Activated T-helper 1 cell treated with anti-CD3 and anti-CD28 coated beads, Interleukin-2, amount 50 U/mL, for 16 hours (primary cell): ENCODE data around the gene PRKACB.
"Not testable (repeated sequence)": the region's sequence is repeated elsewhere in the genome, so short reads cannot be mapped to it uniquely, and the experiment has no call there.

Experiments
- DNase-seq, 2 donors: peaks; one replicate each; pipeline ENCODE4 v3.0.0-alpha.2; 2020; ENCODE audit warnings: low read depth in 1 of 2, low spot score in 1 of 2

Gene PRKACB

GRCh38 chr1:84143796-84144565 is at the start of gene PRKACB:
Gene PRKACB (plus strand): TSS chr1:84144271. CDS start chr1:84144362, 91 bp downstream.
- DNase-seq, result no peak

GRCh38 chr1:84095308-84095707 is 48.8 kb upstream of the PRKACB start:
- no peak for DNase-seq

GRCh38 chr1:84096176-84096575 is 47.9 kb upstream of the PRKACB start:
- DNase-seq, result no peak

GRCh38 chr1:84101204-84101603 is 42.9 kb upstream of the PRKACB start:
- no peak for DNase-seq

GRCh38 chr1:84103197-84103992 is 40.7 kb upstream of the PRKACB start:
- DNase-seq, result no peak

- not testable (repeated sequence) for DNase-seq
These were observed 36.5 kb upstream of the PRKACB start for GRCh38 chr1:84107538-84107937.

GRCh38 chr1:84107955-84108354 is 36.1 kb upstream of the PRKACB start:
- no peak for DNase-seq

GRCh38 chr1:84108900-84109578 is 35.0 kb upstream of the PRKACB start:
- DNase-seq, result no peak

GRCh38 chr1:84110629-84111028 is 33.4 kb upstream of the PRKACB start:
- no peak for DNase-seq

GRCh38 chr1:84116558-84116957 is 27.5 kb upstream of the PRKACB start:
- no peak for DNase-seq

- DNase-seq, result no peak
These were observed 26.2 kb upstream of the PRKACB start for GRCh38 chr1:84117868-84118267.

GRCh38 chr1:84121360-84121759 is 22.7 kb upstream of the PRKACB start:
- no peak for DNase-seq

- DNase-seq, result peak in 1 of 2 donors; percentile 11
These were observed 21.2 kb upstream of the PRKACB start for GRCh38 chr1:84122780-84123382.

- no peak for DNase-seq
These were observed 10.6 kb upstream of the PRKACB start for GRCh38 chr1:84133479-84133878.

GRCh38 chr1:84135341-84135740 is 8.7 kb upstream of the PRKACB start:
- no peak for DNase-seq

- no peak for DNase-seq
These were observed 2.7 kb upstream of the PRKACB start for GRCh38 chr1:84141182-84142003.

- DNase-seq, result no peak
These were observed 997 bp downstream of the PRKACB start for GRCh38 chr1:84145068-84145467.

GRCh38 chr1:84146411-84147032 is 2.5 kb downstream of the PRKACB start:
- DNase-seq, result no peak

GRCh38 chr1:84148758-84149157 is 4.7 kb downstream of the PRKACB start:
- no peak for DNase-seq

GRCh38 chr1:84152649-84153056 is 8.6 kb downstream of the PRKACB start:
- no peak for DNase-seq
